Activated T-helper 1 cell treated with anti-CD3 and anti-CD28 coated beads, Interleukin-2, amount 50 U/mL, for 16 hours (primary cell): ENCODE measurements around the gene SYNPR.
"Not testable (repeated sequence)": the region's sequence is repeated elsewhere in the genome, so short reads cannot be mapped to it uniquely, and the experiment has no call there.

Source experiments
- DNase-seq, 2 donors: peaks; one replicate each; pipeline ENCODE4 v3.0.0-alpha.2; 2020; ENCODE audit warnings: low read depth in 1 of 2, low spot score in 1 of 2

The SYNPR gene

DNA sequence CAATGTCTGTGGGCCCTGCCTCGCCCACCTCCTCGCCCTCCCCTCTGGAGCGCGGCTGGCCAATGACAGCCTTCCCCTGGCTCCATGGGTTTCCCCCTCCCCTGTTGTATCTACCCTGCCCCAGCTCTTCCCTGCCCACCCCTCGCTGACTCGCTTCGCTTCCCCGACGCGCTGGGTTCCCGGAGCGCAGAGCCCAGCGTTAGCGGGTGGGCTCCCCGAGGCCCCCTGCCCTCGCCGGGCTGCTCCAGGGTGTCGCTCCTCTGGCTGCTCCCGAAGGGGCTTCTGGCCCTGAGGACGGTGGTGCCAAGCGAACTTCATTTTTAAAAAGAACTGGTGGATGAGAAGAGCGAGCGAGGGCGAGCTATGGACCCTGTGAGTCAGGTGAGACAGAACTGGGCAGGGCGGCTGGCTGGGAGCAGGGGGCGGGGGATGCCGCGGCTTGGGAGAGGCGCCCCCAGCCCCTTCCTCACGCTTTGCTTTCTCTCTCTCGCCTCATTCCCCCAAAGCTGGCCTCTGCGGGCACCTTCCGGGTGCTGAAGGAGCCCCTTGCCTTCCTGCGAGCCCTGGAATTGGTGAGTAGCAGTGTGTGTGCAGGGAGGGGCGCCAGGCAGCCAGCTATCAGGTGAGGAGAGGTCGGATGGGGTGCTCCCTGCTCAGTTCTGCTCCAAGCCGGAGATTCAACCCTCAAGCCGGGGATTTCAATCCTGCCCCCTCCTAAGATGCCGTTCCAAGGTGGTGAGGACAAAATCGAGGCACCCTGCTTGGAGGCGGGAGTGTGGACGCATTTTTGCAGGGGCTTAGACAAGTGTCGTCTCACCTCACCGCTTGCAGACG is at the start of gene SYNPR:
SYNPR (plus strand) TSS at position 138 of the 834 bp plus-strand sequence.
- no peak for DNase-seq

- no peak for DNase-seq
Observed at GRCh38 chr3:63228677-63229076, 49.4 kb upstream of the SYNPR start.

DNA sequence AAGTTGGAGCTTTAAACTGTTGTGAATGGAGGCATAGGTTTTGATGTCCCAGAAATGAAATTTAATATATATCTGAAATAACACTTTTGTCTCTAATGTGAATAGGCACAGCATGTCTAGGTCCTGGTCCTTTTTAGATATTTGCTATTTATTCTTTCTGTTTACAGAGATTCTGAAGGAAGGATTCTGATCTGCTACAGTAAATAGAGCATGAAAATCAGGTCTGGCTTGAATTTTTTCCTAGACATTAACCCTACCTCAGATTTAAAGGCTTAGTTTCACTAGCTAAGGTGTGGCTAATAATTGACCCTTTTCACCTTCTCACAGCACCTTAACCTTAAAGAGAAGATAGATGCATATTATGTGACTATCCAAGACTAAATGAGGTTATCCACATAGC is 48.0 kb upstream of the SYNPR start:
- DNase-seq: no peak

GRCh38 chr3:63231643-63232042 is 46.5 kb upstream of the SYNPR start:
- no peak for DNase-seq

- no peak for DNase-seq
Observed at GRCh38 chr3:63232764-63233396, 45.2 kb upstream of the SYNPR start.

GRCh38 chr3:63240381-63240902 is 37.7 kb upstream of the SYNPR start:
- DNase-seq: no peak

DNA sequence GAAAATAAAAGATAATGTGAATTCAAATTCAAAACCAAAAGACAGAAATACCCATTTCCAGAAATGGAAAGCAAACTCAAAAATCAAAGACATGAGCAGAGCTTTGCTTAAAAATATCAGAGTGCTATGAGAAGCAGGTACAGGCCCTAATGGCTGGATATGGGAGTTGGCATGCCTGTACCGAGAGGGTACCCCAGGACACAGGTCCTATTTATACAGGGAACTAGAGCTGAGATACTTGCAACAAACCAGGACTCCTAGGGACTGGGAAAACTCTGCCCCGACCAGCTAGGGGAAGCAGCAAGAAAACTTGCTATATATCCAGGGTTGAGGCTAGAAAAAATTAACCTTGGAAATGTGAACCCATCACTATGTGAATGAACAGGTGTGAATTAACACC is 36.0 kb upstream of the SYNPR start:
- no peak for DNase-seq

DNA sequence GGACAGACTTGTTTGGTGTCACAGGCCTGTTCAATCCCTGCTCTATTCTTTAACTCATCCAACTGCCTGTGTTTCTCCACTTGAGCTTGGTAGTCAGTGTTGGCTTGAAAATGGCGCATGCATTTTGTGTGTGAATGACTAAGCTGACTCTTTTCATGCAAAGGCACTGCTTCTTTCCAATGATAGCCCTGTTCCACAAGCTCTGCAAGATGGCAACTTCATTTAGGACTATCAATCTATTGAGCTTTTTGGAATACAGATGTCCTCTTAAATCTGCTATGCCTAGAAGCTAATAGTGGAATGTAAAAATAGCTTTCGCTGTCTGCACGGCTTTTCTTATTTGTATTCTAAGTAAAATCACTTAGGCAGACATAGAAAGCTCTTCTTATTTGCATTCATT is 33.6 kb upstream of the SYNPR start:
- DNase-seq: no peak

DNA sequence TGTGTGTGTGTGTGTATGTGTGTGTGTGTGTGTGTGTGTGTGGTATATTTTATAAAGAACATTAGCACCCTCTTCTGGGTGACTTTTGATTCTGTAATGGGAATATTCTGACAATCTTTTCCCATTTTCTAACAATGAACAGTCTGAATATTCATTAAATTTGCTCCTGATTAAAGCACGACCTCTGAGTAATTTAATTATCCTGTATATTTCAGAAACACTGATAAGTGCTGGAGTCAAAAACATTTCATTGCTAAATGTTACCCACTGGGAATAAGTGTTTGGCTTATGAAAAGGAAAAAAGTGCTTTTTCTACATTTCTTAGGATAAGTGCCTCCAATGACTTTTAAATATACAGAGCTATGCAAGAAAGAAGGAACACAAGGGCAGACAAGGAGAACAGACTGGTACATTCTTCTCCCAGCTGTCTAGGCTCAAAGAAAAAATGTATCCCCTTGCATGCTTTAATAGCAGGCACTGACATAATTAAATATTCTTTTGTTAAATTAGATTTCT is 32.3 kb upstream of the SYNPR start:
- DNase-seq: no peak

DNA sequence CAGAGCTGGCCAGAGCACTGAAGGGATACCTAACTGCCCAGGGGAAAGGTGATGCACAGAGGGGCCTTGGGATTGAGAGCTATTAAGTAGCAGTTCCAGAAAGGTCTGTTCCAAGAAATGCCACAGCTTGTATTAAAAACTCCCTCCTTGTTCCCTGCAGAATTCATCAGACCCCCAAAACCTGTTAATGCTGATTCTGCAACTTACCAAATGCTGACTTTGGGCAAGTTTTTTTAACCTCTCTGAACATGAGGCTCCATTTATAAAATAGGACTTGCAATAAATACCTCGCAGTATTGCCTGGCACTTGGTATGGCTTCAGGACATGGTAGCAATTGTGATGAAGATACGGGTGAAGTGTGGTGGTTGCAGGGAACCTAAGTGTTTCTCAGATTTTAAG is 30.1 kb upstream of the SYNPR start:
- no peak for DNase-seq

- DNase-seq: no peak
Observed at GRCh38 chr3:63251499-63251898, 26.6 kb upstream of the SYNPR start.

DNA sequence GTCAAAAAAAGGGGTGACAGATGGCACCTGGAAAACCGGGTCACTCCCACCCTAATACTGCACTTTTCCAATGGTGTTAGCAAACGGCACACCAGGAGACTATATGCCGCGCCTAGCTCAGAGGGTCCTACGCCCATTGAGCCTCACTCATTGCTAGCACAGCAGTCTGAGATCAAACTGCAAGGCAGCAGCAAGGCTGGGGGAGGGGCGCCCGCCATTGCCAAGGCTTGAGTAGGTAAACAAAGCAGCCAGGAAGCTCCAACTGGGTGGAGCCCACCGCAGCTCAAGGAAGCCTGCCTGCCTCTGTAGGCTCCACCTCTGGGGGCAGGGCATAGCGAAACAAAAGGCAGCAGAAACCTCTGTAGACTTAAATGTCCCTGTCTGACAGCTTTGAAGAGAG is 22.3 kb upstream of the SYNPR start:
- DNase-seq: not testable (repeated sequence)

DNA sequence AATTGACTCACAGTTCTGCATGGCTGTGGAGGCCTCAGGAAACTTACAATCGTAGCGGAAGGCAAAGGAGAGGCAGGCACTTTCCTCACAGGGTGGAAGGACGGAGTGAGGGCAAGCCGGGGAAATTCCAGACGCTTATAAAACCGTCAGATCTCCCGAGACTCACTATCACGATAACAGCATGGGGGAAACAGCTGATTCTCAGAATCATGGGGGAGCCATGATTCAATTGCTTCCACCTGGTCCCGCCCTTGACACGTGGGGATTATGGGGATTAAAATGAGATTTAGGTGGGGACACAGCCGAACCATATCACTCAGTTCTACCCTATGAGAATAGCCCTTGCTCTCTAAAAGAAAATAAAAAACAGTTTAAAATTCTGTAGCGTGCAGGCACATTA is 13.4 kb upstream of the SYNPR start:
- no peak for DNase-seq

DNA sequence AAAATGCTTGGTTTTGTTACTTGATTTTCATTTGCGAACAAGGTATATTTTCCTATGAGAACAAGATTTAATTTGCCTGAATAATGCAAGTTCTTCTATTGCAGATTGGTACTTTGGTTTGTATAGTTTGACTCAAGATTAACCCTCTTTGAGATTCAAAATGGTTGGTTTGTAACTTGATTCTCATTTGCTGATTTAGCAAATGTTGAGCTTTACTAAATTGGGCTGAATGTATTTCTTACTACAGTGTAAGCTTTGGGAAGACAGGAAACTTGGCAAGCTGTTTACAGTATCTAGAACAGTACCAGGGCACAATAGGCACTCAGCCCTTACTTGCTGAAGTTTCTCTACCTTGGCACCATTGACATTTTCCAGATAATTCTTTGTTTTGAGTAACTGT is 3.7 kb upstream of the SYNPR start:
- no peak for DNase-seq

DNA sequence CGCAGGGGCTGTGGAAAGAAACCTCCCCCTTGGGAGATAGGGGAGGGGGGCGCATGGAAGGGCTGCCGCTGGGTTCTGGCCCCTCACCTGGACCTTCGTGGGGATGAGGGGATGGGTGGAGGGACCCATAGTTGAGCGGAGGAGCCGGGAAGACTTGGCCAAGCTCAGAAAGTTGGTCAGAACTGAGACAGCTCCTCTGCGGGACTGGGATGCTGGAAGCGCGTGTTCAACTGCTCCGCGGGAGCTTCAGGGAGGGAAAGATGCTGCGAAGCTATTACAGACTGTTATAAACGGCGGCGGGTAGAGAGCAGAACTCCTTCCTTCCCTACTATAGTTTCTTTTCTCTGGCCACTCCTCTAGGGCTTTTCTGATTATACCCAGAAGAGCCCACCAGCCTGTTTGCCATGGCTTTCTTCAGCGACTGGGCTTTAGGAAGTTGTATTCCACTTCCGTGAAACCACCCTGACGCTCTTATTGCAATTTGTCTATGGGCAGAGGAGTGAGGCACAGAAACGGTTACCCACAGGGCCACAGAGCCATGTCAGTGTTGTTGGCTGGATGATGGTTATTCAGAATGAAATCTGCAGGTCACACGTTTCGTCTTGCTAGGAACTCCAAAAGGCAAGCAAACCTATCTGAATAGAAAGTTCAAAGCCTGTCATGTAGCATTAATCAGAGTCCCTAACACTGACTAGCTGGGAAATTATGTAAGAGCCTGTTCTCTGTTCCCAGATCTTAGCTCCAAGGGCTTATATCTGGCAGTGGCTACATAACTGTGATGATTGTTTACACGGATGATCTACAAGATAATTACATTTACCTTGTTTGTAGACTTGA is 1.1 kb downstream of the SYNPR start:
- no peak for DNase-seq

DNA sequence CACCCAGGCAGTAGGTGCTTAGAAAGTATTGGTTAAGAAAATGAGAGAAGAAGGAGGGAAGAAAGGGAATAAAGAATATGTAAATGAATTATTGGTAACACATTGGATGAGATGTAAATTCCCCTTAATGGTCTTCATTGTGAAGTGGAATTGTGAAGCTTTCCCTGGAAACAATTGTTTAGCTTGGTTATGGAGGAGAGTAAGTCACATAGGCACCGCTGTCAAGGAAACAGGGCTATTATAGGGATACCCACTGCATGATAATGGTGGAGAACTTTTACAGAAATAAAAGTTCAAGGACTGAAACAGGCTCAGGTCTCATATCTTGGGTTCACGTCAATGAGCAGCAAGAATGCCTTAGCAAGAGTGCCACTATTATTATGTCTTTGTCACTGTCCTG is 9.5 kb downstream of the SYNPR start:
- DNase-seq: no peak

- DNase-seq: no peak
Observed at GRCh38 chr3:63290686-63291085, 12.6 kb downstream of the SYNPR start.

DNA sequence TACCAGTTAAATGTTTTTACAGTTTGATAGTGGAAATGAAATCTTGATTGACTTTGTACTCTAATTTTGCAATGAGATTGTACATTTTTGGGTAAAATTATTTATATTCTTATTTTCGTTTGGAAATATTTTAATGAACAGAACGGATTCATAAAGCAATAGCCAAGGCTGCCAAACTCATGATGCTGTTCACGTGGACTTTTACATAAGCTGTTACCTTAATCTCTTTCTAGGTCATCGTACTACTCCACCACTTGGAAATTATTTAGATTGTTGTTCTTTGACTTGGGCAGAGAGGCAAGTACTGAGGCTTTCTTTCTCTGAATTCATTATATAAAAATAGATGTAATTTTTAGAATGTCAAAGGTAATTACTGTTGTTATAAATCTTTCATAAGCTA is 16.2 kb downstream of the SYNPR start:
- DNase-seq: no peak

DNA sequence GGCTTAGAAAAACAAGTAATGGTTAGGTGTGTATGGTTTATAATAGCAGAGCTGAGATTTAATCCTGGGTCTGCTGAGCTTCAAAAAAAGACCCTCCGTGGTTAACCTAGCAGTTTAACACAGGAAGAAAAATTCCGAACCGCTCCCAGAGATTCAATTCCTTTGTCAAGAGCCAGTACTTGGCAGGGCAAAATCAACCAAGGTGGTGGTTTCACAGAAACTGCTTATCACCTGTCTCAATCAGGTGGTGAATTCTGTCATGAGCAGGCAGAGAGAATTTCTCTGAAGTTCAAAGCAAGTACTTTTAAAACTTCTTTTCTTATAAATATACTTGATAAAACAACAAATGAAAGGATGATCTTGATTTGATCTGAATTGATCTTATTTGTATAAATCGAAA is 17.2 kb downstream of the SYNPR start:
- no peak for DNase-seq

DNA sequence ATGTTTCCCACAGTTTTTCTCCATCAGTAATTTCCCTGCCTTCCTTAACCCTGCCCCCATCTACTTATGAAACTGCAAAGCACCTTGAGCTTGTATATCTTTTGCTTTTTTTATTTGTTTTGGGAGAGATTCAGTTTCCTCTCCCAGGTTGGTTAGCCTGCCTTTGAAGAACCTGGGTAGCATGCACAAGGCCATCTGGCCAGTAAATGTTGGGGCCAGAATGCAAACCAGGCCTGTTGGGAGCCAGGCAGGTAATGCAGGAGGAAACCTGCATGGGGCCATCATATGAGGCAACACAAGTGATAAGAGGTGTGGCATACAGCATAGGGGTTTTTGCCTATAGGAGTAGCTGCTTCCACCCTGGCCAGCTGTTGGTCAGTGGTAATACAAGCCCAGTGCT is 17.7 kb downstream of the SYNPR start:
- DNase-seq: no peak

GRCh38 chr3:63296249-63296648 is 18.1 kb downstream of the SYNPR start:
- DNase-seq: no peak

GRCh38 chr3:63303238-63303637 is 25.1 kb downstream of the SYNPR start:
- DNase-seq: no peak
